ENCODE measurements around the gene NR1I2.

- TF ChIP-seq YY1 (IDR thresholded peaks at IDR 0.05) (no peak), CTCF (IDR thresholded peaks at IDR 0.05; ENCODE audit: low read depth, low read length, missing input control) (no peak)
Observed at GRCh38 chr3:119819806-119820205, 37.9 kb downstream of the NR1I2 start.

Measured in liver (tissue), 2 donors.